Hematopoietic multipotent progenitor cell treated with erythropoietin and hydrocortisone succinate and interleukin-3 and kit ligand, for 15 days (in vitro differentiated cells): ENCODE measurements around the gene ACER3.
A peak's percentile ranks its signal among the peaks of the same experiment; 100 is the strongest.
"Not testable (repeated sequence)": the region's sequence is repeated elsewhere in the genome, so short reads cannot be mapped to it uniquely, and the experiment has no call there.

Source experiments
- DNase-seq: peaks from one replicate; pipeline ENCODE4 v3.0.0-alpha.2; 2015; ENCODE audit warnings: low spot score

Gene ACER3

GRCh38 chr11:76995081-76995576, 134.4 kb downstream of the ACER3 start:
- DNase-seq, result no peak

GRCh38 chr11:76997512-76997911, 136.8 kb downstream of the ACER3 start:
- DNase-seq, result no peak

- DNase-seq, result no peak
Observed at GRCh38 chr11:76999597-76999996, 138.9 kb downstream of the ACER3 start.

GRCh38 chr11:77001613-77002012, 140.9 kb downstream of the ACER3 start:
- no peak for DNase-seq

GRCh38 chr11:77002776-77003175, 142.1 kb downstream of the ACER3 start:
- no peak for DNase-seq

- no peak for DNase-seq
Observed at GRCh38 chr11:77003963-77004362, 143.2 kb downstream of the ACER3 start.

- no peak for DNase-seq
Observed at GRCh38 chr11:77009533-77010160, 148.9 kb downstream of the ACER3 start.

GRCh38 chr11:77014669-77015068, 154.0 kb downstream of the ACER3 start:
- DNase-seq, result no peak

GRCh38 chr11:77018396-77018924, 157.7 kb downstream of the ACER3 start:
- DNase-seq, result not testable (repeated sequence)

- DNase-seq, result no peak
Observed at GRCh38 chr11:77019976-77020595, 159.4 kb downstream of the ACER3 start.

GRCh38 chr11:77020734-77021133, 160.0 kb downstream of the ACER3 start:
- no peak for DNase-seq

- DNase-seq, result no peak
Observed at GRCh38 chr11:77024745-77025144, 164.0 kb downstream of the ACER3 start.

- peak; percentile 84 for DNase-seq
Observed at GRCh38 chr11:77026221-77026620, 165.5 kb downstream of the ACER3 start.

- peak; percentile 39 for DNase-seq
Observed at GRCh38 chr11:77026743-77027142, 166.0 kb downstream of the ACER3 start.

GRCh38 chr11:77027275-77027674, 166.6 kb downstream of the ACER3 start:
- DNase-seq, result no peak

GRCh38 chr11:77029829-77030228, 169.1 kb downstream of the ACER3 start:
- peak; percentile 46 for DNase-seq

GRCh38 chr11:77030834-77031414, 170.2 kb downstream of the ACER3 start:
- DNase-seq, result no peak

GRCh38 chr11:77031599-77031998, 170.9 kb downstream of the ACER3 start:
- no peak for DNase-seq

GRCh38 chr11:77035039-77035438, 174.3 kb downstream of the ACER3 start:
- DNase-seq, result no peak

- no peak for DNase-seq
Observed at GRCh38 chr11:77035580-77035979, 174.9 kb downstream of the ACER3 start.

- no peak for DNase-seq
Observed at GRCh38 chr11:77036398-77036797, 175.7 kb downstream of the ACER3 start.

GRCh38 chr11:77037057-77037456, 176.3 kb downstream of the ACER3 start:
- DNase-seq, result no peak
